ENCODE data around the gene EREG. TPM values are rescaled to one million over a fixed set of nuclear protein-coding genes. Genes with fewer than 3 reads are reported as not detected.

EREG gene
- total and polyA plus RNA-seq, 10 of the 15 experiments (the other 5 are each of a cell fraction or from before 2014, with no cell fraction given) = not detected

DNA sequence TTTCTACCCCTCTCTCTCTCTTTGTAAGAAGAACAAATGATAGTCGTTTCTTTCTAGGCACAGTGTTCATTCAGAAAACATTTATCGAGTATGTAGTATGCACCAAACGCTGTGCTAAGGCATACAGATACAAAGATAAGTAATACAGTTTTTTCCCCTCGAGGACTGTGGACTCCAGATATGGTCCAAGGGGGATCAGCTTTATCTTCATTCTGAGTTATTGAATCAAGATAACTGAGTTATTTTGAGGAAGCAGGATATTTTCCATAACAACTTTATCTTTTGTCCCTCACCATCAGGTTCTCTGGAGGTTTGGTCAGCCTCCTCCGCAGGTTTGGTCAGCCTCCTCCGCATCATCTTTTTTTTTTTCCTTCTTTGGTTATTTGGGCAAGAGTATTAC, 15.0 kb downstream of the EREG start:
- ChIA-PET RAD21 (ENCODE audit: unreplicated experiment) (interaction anchor here (0.7 to 1.4 kb wide), 2 partner anchors 245 to 294 kb away, joined by 3 read pairs; no protein-coding TSS in a partner anchor), CTCF (interaction anchor here (1.1 to 6.9 kb wide), 3 partner anchors 9 to 293 kb away, joined by 3 to 95 read pairs (median 76); no protein-coding TSS in a partner anchor), POLR2A (interaction anchor here (0.6 kb wide), 1 partner anchor 1777 kb away, joined by 6 read pairs; no protein-coding TSS in a partner anchor), SMC1A (ENCODE audit: uncharacterized antibody, unreplicated experiment) (interaction anchor here (1.0 to 1.8 kb wide), 3 partner anchors 11 to 295 kb away, joined by 3 to 4 read pairs (median 4); no protein-coding TSS in a partner anchor)
- 39% methylated on average over 6 of the region's 6 CpGs for WGBS (ENCODE audit: insufficient coverage, insufficient replicate concordance, low lambda C conversion rate, missing lambda C conversion rate)
- TF ChIP-seq MYB (IDR thresholded peaks at IDR 0.05; ENCODE audit: borderline replicate concordance, low read depth, low read length) (no peak), NR2F1 (conservative IDR thresholded peaks at IDR 0.05) (no peak), CBX5 (IDR thresholded peaks at IDR 0.05; ENCODE audit: low read depth) (no peak)
- TF ChIP-seq, protein P1, sequence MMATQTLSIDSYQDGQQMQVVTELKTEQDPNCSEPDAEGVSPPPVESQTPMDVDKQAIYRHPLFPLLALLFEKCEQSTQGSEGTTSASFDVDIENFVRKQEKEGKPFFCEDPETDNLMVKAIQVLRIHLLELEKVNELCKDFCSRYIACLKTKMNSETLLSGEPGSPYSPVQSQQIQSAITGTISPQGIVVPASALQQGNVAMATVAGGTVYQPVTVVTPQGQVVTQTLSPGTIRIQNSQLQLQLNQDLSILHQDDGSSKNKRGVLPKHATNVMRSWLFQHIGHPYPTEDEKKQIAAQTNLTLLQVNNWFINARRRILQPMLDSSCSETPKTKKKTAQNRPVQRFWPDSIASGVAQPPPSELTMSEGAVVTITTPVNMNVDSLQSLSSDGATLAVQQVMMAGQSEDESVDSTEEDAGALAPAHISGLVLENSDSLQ (IDR thresholded peaks at IDR 0.05) = no peak
- no peaks in the 10 kb centered on the region for H3K9me3 ChIP-seq (replicated peaks; ENCODE audit: control insufficient read depth, insufficient read depth, low read length)
- H3K4me1 ChIP-seq (ENCODE audit: control insufficient read depth, insufficient read depth, low read length) = no peaks in the 10 kb centered on the region
- intact Hi-C loops (cut with micrococcal nuclease; ENCODE audit: unreplicated experiment) (loop anchor here (5.0 kb wide), 1 partner anchor 67 kb away; the partner anchor contains the start of gene AREG), in situ Hi-C loops (cut with MboI) (loop anchor here (5.0 to 10.0 kb wide), 2 partner anchors 155 to 292 kb away; no protein-coding TSS in a partner anchor)
- BruUV-seq (replicated peaks) = no TSS peak
- no peaks in the 10 kb centered on the region for H3K27me3 ChIP-seq (replicated peaks in 1 of 2; ENCODE audit: control insufficient read depth in 2 of 2, insufficient read depth in 2 of 2, low read length in 1 of 2)
- H3K4me3 ChIP-seq = no peak overlapping the region
- H3K4me2 ChIP-seq (ENCODE audit: control insufficient read depth, insufficient read depth) = no peak overlapping the region
- H3K36me3 ChIP-seq (ENCODE audit: control insufficient read depth in 2 of 2, insufficient read depth in 2 of 2, low read length in 1 of 2) = no peaks in the 10 kb centered on the region
- no peak overlapping the region for H2AFZ ChIP-seq (ENCODE audit: control insufficient read depth, low read depth, low read length)
- no peaks in the 10 kb centered on the region for H4K20me1 ChIP-seq (ENCODE audit: control insufficient read depth, insufficient read depth)
- no peak overlapping the region for H3K27ac ChIP-seq (ENCODE audit: control insufficient read depth, insufficient read depth)
- no peaks in the 10 kb centered on the region for H3K79me2 ChIP-seq (ENCODE audit: control insufficient read depth, insufficient read depth, low read length)
- FAIRE-seq (no peak), ATAC-seq (no peak), DNase-seq (ENCODE audit: low read depth, low spot score) (no peak)
- H3K9ac ChIP-seq (ENCODE audit: control insufficient read depth, insufficient read depth, low read length) = no peak overlapping the region

DNA sequence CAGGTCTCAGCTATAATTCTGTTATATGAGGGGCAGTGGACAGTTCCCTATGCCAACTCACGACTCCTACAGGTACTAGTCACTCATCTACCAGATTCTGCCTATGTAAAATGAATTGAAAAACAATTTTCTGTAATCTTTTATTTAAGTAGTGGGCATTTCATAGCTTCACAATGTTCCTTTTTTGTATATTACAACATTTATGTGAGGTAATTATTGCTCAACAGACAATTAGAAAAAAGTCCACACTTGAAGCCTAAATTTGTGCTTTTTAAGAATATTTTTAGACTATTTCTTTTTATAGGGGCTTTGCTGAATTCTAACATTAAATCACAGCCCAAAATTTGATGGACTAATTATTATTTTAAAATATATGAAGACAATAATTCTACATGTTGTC, 20.4 kb downstream of the EREG start:
- CTCF ChIA-PET = interaction anchor here (0.7 to 1.7 kb wide), 5 partner anchors 8 to 286 kb away, joined by 3 to 7 read pairs (median 4); no protein-coding TSS in a partner anchor
- ATAC-seq = no peak

More for the DNA sequence above, 20.4 kb downstream of the EREG start:
- no peak overlapping the region for H3K4me3 ChIP-seq
- ChIA-PET RAD21 (ENCODE audit: unreplicated experiment) (interaction anchor here (0.8 kb wide), 1 partner anchor 146 kb away, joined by 3 read pairs; no protein-coding TSS in a partner anchor), POLR2A (no interaction called here), SMC1A (ENCODE audit: uncharacterized antibody, unreplicated experiment) (no interaction called here)
- H3K9ac ChIP-seq (ENCODE audit: control insufficient read depth, insufficient read depth, low read length) = no peak overlapping the region
- WGBS (ENCODE audit: insufficient coverage, insufficient replicate concordance, low lambda C conversion rate, missing lambda C conversion rate) = 0% methylated on average over 1 of the region's 1 CpG
- no peak overlapping the region for H3K27ac ChIP-seq (ENCODE audit: control insufficient read depth, insufficient read depth)
- no peaks in the 10 kb centered on the region for H4K20me1 ChIP-seq (ENCODE audit: control insufficient read depth, insufficient read depth)
- no peaks in the 10 kb centered on the region for H3K36me3 ChIP-seq (ENCODE audit: control insufficient read depth in 2 of 2, insufficient read depth in 2 of 2, low read length in 1 of 2)
- in situ Hi-C loops (cut with MboI) (no loop called here), intact Hi-C loops (cut with micrococcal nuclease; ENCODE audit: unreplicated experiment) (no loop called here)
- no peak for TF ChIP-seq ZBED1 (IDR thresholded peaks at IDR 0.05; ENCODE audit: borderline replicate concordance)
- no peak for TF ChIP-seq RELA (IDR thresholded peaks at IDR 0.05; ENCODE audit: borderline replicate concordance, partially characterized antibody)
- TF ChIP-seq SREBF1 (IDR thresholded peaks at IDR 0.05; ENCODE audit: low read length) = no peak
- no peak for TF ChIP-seq BACH1 (IDR thresholded peaks at IDR 0.05; ENCODE audit: borderline replicate concordance)
- no peak for TF ChIP-seq MTA3 (IDR thresholded peaks at IDR 0.05; ENCODE audit: borderline replicate concordance, low read length)
- no peak for TF ChIP-seq FOXM1 (IDR thresholded peaks at IDR 0.05; ENCODE audit: low read depth, low read length)
- TF ChIP-seq RCOR1 (conservative IDR thresholded peaks at IDR 0.05; ENCODE audit: low read depth, low read length) = no peak
- no peak for TF ChIP-seq RAD51 (IDR thresholded peaks at IDR 0.05)
- H3K27me3 ChIP-seq (replicated peaks in 1 of 2; ENCODE audit: control insufficient read depth in 2 of 2, insufficient read depth in 2 of 2, low read length in 1 of 2) = no peaks in the 10 kb centered on the region; a peak in 2 of 4 replicates
- FAIRE-seq = no peak
- no peak overlapping the region for H3K4me2 ChIP-seq (ENCODE audit: control insufficient read depth, insufficient read depth)
- H3K9me3 ChIP-seq (replicated peaks; ENCODE audit: control insufficient read depth, insufficient read depth, low read length) = no peaks in the 10 kb centered on the region
- no peak overlapping the region for H2AFZ ChIP-seq (ENCODE audit: control insufficient read depth, low read depth, low read length)
- DNase-seq (ENCODE audit: low read depth, low spot score) = no peak
- no TSS peak for BruUV-seq (replicated peaks)
- no peaks in the 10 kb centered on the region for H3K79me2 ChIP-seq (ENCODE audit: control insufficient read depth, insufficient read depth, low read length)
- no peaks in the 10 kb centered on the region for H3K4me1 ChIP-seq (ENCODE audit: control insufficient read depth, insufficient read depth, low read length)

Data from GM12878 (cell line).